ENCODE results near the gene C17orf58.
"Not testable (repeated sequence)": the region's sequence is repeated elsewhere in the genome, so short reads cannot be mapped to it uniquely, and the experiment has no call there.

Gene C17orf58

DNA sequence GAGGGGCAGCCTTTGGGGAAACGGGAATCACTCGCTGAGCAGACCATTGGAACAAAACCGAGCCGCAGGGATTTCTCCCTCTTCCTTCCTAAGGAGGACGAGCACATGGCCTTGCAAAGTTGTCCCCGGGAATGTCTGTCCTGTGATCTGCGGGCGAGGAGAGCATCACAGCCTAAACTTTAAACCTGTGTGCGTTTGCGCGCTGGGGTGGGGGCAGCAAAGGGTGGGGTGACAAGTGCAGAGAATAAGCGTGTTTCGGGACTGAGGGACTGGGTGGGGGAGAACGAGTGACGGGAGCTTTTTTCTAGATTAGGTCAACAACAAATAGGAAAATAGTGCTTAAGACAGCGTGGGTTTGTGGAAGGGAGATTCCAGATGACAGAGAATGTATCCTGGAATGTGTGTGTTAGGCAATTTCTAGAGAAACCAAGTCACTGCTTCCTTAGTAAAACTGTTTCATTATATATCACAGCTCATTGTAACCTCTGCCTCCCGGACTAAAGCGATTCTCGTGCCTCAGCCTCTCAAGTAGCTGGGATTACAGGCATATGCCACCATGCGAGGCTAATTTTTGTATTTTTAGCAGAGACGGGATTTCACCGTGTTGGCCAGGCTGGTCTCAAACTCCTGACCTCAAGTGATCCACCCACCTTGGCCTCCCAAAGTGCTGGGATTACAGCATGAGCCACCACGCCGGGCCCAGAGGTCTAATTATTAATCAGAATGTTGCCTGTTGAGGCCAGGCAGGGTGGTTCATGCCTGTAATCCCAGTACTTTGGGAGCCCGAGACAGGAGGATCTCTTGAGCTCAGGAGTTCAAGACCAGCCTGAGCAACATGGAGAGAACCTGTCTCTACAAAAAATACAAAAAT, at the start of gene C17orf58:
TSS of gene C17orf58 (minus strand) at position 169 of the 871 bp plus-strand sequence. CDS start 271 bp downstream, outside the sequence.
- H3K4me3 ChIP-seq (ENCODE audit: low read depth, low read length) = peak within 1 kb of the TSS; percentile 43
- DNase-seq (ENCODE audit: low read depth) = not testable (repeated sequence)

GRCh38 chr17:68036304-68037147, 40.3 kb upstream of the C17orf58 start:
- DNase-seq (ENCODE audit: low read depth) = no peak
- no peak for TF ChIP-seq CTCF (IDR thresholded peaks at IDR 0.05; ENCODE audit: low read depth, low read length, missing control alignments)
- peak overlapping the region; percentile 95 for H3K4me3 ChIP-seq (ENCODE audit: low read depth, low read length)

- TF ChIP-seq CTCF (IDR thresholded peaks at IDR 0.05; ENCODE audit: low read depth, low read length, missing control alignments) = no peak
- peak within 1 kb of the TSS; percentile 95 for H3K4me3 ChIP-seq (ENCODE audit: low read depth, low read length)
- DNase-seq (ENCODE audit: low read depth) = peak; percentile 95
Observed at GRCh38 chr17:68035523-68036303, 39.4 kb upstream of the C17orf58 start, which contains the start of gene KPNA2. Gene KPNA2, plus strand, starts transcription at chr17:68035735. Its CDS starts 1,398 bp downstream, at chr17:68037133.

DNA sequence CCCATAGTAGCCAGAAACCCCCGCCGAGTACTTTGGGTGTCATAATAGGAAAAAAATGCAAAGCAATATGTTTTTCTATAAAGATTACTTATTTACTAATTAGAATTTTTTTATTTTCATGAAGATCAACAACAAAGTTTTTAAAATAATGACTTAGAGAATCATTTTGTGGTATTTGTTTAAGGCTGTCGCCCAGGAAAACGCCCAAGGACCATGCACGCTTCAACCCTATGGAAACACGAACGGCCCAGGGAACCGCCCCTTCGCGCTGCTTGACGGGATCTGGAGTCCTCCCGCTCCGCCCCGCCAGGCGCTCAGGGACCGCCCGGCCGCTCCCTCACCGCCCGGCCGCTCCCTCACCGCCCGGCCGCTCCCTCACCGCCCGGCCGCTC, 38.9 kb upstream of the C17orf58 start:
- peak overlapping the region; percentile 9; the same call in 1 of the 2 replicates for H3K4me3 ChIP-seq (ENCODE audit: low read depth, low read length)
- TF ChIP-seq CTCF (IDR thresholded peaks at IDR 0.05; ENCODE audit: low read depth, low read length, missing control alignments) = no peak
- no peak for DNase-seq (ENCODE audit: low read depth)

- no peak for DNase-seq (ENCODE audit: low read depth)
- no peak overlapping the region for H3K4me3 ChIP-seq (ENCODE audit: low read depth, low read length)
- no peak for TF ChIP-seq CTCF (IDR thresholded peaks at IDR 0.05; ENCODE audit: low read depth, low read length, missing control alignments)
Observed at GRCh38 chr17:68034452-68034776, 38.1 kb upstream of the C17orf58 start.

DNA sequence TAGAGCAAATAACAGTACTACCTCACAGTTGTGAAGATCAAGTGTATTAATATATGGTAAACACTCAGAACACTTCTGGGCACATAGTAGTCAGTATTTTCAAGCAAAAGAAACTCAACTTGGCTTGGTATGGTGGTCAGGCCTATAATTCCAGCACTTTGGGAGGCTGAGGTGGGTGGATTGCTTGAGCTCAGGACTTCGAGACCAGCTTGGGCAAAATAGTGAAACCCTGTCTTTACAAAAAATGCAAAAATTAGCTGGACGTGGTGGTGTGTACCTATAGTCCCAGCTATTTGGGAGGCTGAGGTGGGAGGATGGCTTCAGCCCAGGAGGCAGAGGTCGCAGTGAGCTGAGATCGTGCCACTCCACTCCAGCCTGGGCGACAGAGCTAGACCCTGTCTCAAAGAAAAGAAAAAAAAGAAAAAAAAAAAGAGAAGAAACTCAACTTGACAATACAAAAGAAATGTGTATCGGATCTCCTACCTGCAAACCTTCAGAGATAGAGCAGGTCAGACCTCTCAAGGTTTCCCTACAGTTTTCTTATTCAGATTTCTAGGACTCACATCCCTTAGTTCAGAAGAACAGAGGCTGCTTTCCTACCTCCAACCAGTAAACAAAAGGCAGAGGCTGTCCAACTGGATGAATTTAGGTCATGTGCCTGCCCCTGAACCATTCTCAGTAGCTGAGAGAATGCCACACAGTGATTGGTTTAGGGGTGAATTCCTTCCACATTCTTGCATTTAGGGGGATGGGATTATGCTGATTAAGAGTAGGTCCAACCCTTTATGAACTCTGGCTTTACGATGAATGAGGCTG, 37.6 kb upstream of the C17orf58 start:
- DNase-seq (ENCODE audit: low read depth) = no peak
- H3K4me3 ChIP-seq (ENCODE audit: low read depth, low read length) = no peak overlapping the region
- no peak for TF ChIP-seq CTCF (IDR thresholded peaks at IDR 0.05; ENCODE audit: low read depth, low read length, missing control alignments)

All from GM12864 (cell line).